ENCODE measurements around the gene EXD3. TPM values are rescaled to one million over a fixed set of nuclear protein-coding genes. Genes with fewer than 3 reads are reported as not detected.

The EXD3 gene
- total and polyA plus RNA-seq, 2 of the 13 experiments (the other 11 are each of a cell fraction or from before 2014, with no cell fraction given): 2.7 to 4.8 TPM

DNA sequence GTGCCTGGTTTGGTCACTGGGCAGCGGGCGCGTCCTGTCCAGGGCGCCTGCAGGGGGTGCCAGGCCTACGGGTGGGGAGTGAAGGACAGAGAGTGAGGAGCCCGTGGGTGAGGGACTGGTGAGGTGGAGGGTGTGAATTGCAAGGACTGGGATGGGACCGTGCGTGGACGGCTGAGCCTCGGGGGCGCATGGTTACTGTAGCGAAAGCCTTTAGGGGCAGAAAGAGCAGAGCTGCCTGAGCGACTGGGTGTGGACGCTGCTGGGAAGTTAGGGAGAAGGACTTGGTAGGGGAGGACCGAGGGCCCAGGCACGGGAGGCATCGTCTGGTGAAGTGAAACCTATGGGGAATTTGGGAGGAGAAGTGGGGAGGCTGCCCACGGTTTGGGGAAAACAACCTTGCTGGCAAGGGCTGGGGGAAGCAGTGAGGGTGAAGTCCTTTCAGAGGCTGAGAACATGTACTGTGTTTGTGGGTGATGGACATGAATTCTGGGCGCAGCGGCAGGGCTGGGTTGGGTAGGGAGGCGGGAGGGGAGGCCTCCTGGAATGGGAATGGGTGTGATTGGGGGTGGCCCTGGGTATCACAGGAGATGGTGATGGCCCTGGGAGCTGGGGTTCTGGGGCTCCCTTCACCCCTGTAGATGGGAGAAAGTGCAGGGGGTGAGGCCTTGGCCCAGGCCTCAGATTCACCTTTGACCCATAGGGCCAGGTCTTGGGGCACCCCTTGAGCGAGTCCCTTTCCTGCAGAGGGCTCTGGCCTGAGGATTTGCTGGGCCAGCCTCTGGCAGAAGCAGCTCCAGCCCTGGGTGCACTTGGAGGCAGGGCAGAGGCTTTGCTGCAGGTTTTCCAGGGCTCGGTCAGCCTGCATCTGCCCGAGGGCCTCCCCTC is 147.1 kb downstream of the EXD3 start (continued):
- TF ChIP-seq, protein P1, sequence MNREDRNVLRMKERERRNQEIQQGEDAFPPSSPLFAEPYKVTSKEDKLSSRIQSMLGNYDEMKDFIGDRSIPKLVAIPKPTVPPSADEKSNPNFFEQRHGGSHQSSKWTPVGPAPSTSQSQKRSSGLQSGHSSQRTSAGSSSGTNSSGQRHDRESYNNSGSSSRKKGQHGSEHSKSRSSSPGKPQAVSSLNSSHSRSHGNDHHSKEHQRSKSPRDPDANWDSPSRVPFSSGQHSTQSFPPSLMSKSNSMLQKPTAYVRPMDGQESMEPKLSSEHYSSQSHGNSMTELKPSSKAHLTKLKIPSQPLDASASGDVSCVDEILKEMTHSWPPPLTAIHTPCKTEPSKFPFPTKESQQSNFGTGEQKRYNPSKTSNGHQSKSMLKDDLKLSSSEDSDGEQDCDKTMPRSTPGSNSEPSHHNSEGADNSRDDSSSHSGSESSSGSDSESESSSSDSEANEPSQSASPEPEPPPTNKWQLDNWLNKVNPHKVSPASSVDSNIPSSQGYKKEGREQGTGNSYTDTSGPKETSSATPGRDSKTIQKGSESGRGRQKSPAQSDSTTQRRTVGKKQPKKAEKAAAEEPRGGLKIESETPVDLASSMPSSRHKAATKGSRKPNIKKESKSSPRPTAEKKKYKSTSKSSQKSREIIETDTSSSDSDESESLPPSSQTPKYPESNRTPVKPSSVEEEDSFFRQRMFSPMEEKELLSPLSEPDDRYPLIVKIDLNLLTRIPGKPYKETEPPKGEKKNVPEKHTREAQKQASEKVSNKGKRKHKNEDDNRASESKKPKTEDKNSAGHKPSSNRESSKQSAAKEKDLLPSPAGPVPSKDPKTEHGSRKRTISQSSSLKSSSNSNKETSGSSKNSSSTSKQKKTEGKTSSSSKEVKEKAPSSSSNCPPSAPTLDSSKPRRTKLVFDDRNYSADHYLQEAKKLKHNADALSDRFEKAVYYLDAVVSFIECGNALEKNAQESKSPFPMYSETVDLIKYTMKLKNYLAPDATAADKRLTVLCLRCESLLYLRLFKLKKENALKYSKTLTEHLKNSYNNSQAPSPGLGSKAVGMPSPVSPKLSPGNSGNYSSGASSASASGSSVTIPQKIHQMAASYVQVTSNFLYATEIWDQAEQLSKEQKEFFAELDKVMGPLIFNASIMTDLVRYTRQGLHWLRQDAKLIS (CRISPR knock-in tag; IDR thresholded peaks at IDR 0.05): no peak
- no peak for TF ChIP-seq NBN (conservative IDR thresholded peaks at IDR 0.05)
- TF ChIP-seq ZSCAN30 (CRISPR knock-in tag; IDR thresholded peaks at IDR 0.05): no peak
- TF ChIP-seq EED (CRISPR knock-in tag; IDR thresholded peaks at IDR 0.05): no peak
- TF ChIP-seq, protein P2, sequence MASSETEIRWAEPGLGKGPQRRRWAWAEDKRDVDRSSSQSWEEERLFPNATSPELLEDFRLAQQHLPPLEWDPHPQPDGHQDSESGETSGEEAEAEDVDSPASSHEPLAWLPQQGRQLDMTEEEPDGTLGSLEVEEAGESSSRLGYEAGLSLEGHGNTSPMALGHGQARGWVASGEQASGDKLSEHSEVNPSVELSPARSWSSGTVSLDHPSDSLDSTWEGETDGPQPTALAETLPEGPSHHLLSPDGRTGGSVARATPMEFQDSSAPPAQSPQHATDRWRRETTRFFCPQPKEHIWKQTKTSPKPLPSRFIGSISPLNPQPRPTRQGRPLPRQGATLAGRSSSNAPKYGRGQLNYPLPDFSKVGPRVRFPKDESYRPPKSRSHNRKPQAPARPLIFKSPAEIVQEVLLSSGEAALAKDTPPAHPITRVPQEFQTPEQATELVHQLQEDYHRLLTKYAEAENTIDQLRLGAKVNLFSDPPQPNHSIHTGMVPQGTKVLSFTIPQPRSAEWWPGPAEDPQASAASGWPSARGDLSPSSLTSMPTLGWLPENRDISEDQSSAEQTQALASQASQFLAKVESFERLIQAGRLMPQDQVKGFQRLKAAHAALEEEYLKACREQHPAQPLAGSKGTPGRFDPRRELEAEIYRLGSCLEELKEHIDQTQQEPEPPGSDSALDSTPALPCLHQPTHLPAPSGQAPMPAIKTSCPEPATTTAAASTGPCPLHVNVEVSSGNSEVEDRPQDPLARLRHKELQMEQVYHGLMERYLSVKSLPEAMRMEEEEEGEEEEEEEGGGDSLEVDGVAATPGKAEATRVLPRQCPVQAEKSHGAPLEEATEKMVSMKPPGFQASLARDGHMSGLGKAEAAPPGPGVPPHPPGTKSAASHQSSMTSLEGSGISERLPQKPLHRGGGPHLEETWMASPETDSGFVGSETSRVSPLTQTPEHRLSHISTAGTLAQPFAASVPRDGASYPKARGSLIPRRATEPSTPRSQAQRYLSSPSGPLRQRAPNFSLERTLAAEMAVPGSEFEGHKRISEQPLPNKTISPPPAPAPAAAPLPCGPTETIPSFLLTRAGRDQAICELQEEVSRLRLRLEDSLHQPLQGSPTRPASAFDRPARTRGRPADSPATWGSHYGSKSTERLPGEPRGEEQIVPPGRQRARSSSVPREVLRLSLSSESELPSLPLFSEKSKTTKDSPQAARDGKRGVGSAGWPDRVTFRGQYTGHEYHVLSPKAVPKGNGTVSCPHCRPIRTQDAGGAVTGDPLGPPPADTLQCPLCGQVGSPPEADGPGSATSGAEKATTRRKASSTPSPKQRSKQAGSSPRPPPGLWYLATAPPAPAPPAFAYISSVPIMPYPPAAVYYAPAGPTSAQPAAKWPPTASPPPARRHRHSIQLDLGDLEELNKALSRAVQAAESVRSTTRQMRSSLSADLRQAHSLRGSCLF (CRISPR knock-in tag; IDR thresholded peaks at IDR 0.05; ENCODE audit: borderline replicate concordance): no peak
- TF ChIP-seq HHEX (CRISPR knock-in tag; IDR thresholded peaks at IDR 0.05): no peak
- peak; percentile 18 for TF ChIP-seq XRCC5 (optimal IDR thresholded peaks at IDR 0.05; ENCODE audit: low read length)
- TF ChIP-seq ZNF737 (CRISPR knock-in tag; IDR thresholded peaks at IDR 0.05; ENCODE audit: borderline replicate concordance): no peak
- no peak for TF ChIP-seq ZNF703 (CRISPR knock-in tag; IDR thresholded peaks at IDR 0.05; ENCODE audit: borderline replicate concordance)
- TF ChIP-seq NFRKB (IDR thresholded peaks at IDR 0.05): no peak
- no peak for TF ChIP-seq ZNF589 (CRISPR knock-in tag; conservative IDR thresholded peaks at IDR 0.05)
- no peak for TF ChIP-seq ZNF282 (IDR thresholded peaks at IDR 0.05; ENCODE audit: partially characterized antibody)
- TF ChIP-seq RARG (CRISPR knock-in tag; IDR thresholded peaks at IDR 0.05; ENCODE audit: low read depth): no peak
- TF ChIP-seq THAP11 (CRISPR knock-in tag; IDR thresholded peaks at IDR 0.05): no peak
- TF ChIP-seq GABPA (IDR thresholded peaks at IDR 0.05; ENCODE audit: low read depth, low read length): no peak
- no peak for TF ChIP-seq GABPA (CRISPR knock-in tag; IDR thresholded peaks at IDR 0.05; ENCODE audit: low read depth)
- TF ChIP-seq ZNF747 (CRISPR knock-in tag; IDR thresholded peaks at IDR 0.05; ENCODE audit: borderline replicate concordance): no peak
- no peak for TF ChIP-seq RFX3 (CRISPR knock-in tag; IDR thresholded peaks at IDR 0.05)
- TF ChIP-seq, protein P3, sequence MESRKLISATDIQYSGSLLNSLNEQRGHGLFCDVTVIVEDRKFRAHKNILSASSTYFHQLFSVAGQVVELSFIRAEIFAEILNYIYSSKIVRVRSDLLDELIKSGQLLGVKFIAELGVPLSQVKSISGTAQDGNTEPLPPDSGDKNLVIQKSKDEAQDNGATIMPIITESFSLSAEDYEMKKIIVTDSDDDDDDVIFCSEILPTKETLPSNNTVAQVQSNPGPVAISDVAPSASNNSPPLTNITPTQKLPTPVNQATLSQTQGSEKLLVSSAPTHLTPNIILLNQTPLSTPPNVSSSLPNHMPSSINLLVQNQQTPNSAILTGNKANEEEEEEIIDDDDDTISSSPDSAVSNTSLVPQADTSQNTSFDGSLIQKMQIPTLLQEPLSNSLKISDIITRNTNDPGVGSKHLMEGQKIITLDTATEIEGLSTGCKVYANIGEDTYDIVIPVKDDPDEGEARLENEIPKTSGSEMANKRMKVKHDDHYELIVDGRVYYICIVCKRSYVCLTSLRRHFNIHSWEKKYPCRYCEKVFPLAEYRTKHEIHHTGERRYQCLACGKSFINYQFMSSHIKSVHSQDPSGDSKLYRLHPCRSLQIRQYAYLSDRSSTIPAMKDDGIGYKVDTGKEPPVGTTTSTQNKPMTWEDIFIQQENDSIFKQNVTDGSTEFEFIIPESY (CRISPR knock-in tag; IDR thresholded peaks at IDR 0.05): peak; percentile 93
